GM21381 (cell line): ENCODE results near the gene FBXO24.
"Not testable (repeated sequence)": the region's sequence is repeated elsewhere in the genome, so short reads cannot be mapped to it uniquely, and the experiment has no call there.

Experiments used
- ATAC-seq: cut with Tn5 transposase; IDR thresholded peaks from one replicate; pipeline ENCODE4 v1.9.1; 2021; ENCODE audit warnings: mild to moderate bottlenecking, moderate library complexity; ENCODE audit not compliant: unreplicated experiment

The FBXO24 gene

DNA sequence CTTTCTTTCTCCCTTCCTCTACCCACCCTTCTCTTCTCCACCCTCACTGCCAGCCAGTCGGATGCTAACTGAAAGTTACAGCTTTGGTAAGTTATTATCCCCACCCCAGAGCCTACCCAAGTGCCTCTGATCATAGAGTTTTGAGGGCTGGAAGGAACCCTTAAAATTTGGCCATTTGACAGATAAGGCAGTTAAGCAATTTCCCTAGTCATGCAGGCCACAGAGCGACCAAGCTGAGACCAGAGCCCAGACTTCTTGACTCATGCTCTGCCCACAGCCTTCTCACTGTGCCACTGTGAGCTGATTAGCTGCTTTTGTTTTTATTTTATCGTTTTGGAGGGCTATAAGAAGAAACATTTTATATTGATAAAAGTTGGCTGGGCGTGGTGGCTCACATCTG, 29.6 kb upstream of the FBXO24 start:
- ATAC-seq: no peak

DNA sequence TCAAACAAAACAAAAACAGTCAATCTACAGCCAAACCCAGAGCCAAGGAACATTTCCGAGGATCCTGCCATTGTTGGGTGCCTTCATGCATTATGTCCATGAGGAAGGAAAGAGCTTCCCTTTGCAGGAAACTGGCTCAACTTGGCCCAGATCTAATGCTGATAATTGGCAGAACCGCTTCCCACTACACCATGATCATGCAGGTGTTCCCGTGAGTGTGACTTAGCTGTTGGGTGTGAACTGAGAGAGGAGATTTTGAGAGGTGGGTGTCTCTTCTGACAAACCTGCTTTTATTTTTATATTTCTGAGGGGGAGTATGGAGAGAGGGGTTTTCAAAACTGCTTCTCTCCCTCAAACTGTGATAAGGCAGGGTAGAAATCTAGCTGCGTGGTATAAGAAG, 27.0 kb upstream of the FBXO24 start:
- ATAC-seq: no peak

DNA sequence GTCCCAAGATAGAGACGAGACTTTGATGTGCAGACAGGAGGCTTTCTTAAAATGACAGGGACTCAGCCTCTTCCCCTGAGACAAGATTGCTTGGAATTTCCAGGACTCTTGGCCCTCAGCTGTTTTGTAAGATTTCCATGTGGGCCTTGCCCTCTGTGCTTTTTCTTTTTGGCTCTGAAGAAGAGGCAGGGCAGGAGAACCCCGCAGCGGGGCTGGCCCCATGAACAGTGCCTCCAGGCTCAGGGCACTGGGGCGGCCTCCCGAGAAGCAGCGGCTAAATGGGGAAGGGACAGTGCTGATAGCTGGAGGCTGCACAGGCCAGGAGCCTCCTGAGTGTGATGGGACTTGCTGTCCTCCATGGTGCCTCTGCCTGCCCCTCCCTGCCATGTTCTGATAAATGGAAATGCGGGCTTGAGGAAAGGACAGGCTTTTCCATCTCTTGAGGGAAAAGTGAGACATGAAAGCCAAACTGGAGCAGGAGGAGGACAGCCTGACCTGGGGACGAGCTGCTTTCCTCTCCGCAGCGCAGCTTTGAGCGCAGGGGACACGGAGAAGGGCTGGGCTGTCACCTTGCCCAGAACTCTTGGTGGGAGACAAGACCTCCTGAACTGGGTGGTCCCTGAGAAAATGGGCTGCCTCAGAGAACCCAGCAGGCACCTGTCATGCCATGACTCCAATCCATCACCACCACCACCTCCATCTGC, 24.5 kb upstream of the FBXO24 start:
- no peak for ATAC-seq

DNA sequence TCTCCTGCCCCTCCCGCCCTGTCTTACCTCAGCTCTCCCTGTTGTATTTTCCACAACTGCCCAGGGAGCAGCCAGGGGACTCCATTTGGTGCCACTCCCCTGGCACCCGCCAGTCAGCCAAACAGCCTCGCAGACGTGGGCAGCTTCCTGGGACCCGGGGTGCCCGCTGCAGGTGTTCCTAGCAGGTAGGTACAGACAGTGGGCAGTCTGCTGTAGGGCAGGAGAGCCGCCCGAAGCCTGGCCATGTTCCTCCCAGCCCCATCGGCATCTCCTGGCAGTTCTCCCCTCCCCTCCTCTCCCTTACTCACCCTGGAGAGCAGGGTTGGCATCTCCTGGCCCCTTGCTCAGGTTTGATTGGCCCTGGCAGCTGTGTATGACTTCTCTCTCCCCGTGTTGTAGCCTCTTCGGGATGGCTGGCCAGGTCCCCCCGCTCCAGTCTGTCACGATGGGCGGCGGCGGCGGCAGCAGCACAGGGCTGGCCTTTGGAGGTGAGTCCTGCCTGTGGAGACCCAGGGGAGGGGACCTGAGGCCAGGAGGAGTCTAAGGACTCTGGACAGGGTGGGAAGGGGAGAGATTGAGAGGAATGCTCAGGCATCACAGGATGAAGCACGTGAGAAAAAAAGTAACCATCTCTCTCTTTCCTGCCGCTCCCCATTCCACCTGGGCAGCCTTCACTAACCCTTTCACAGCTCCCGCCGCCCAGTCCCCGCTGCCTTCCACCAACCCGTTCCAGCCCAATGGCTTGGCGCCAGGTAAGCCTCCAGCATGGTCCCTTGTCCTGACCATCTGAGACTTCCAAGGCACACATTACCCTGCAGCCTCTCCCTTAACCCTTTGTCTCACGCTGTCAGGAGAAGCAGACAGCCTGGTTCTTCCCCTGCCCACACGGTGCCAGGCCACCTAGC, 23.7 kb upstream of the FBXO24 start:
- ATAC-seq: no peak

DNA sequence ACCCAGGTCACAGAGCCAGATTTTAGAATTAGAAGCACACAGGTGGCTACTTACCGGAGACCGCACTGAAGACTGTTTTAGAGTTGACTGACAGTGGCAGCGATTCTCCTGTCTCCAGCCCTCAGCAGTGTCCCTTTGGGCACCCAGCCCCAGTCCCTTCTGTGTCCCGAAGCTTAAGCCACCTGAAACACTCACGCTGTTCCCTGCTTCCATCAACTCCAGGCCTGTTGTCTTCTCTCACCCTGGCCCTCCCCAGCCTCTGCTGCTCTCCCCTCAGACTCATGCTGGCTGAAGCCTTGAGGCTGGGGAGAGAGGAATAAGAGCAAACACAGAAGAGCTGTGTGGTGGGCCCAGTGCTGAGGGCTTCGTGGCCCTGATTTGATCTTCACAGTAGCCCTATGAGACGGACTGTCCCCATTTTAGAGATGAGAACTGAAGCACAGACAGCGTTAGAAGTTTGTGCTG, 23.0 kb upstream of the FBXO24 start:
- ATAC-seq: no peak

DNA sequence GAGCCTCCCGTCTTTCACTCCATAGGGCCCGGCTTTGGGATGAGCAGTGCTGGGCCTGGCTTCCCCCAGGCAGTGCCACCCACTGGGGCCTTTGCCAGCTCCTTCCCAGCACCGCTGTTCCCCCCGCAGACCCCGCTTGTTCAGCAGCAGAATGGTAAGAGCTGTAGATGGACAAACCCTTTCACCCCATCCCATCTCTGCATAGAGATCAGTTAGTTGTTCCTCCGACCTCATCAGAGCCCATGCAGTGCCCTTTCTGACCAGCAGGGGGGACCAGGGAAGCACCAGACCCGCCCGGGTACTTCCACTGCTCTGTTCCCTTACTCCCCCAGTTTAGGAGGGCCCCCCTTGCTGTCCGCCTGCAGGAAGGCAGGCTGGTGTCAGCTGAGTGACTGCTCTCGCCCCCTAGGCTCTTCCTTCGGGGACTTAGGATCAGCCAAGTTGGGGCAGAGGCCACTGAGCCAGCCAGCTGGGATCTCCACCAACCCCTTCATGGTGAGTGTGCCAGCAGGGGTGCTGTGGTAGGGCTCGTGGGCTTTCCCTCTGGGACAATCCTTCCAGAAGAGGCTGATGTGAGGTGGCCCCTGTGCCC, 22.2 kb upstream of the FBXO24 start:
- no peak for ATAC-seq

DNA sequence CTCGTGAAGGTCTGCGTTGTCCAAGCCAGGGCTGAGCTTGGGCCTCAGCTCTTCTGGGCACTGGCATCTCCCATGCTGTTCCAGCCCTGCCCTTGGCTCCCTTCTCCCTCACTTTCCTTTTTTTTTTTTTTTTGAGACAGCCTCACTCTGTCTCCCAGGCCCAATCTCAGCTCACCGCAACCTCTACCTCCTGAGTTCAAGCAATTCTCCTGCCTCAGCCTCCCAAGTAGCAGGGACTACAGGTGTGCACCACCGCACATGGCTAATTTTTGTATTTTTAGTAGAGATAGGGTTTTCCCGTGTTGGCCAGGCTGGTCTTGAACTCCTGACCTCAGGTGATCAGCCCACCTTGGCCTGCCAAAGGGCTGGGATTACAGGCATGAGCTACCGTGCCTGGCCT, 21.7 kb upstream of the FBXO24 start:
- not testable (repeated sequence) for ATAC-seq

DNA sequence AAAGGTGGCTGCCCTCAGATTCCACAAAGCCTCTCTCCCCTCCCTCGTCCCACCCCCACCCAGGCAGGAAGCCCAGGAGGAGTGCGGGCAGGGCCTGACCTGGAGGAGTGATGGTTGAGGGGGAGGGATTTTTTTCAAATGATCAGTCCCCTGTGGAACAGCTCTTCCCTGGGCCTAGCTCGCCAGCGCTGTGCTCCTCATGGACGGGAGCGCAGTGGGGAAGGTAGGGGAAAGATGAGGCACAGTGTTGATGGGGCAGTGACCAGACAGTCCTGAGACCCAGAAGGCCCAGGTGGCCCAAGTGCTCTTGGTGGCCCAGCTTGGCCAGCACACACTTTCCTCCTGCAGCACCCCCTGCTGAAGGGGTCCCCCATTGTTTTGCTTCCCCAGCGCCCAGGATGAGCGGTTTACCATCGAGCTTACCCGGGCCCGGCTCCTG, 21.0 kb upstream of the FBXO24 start:
- ATAC-seq: no peak

DNA sequence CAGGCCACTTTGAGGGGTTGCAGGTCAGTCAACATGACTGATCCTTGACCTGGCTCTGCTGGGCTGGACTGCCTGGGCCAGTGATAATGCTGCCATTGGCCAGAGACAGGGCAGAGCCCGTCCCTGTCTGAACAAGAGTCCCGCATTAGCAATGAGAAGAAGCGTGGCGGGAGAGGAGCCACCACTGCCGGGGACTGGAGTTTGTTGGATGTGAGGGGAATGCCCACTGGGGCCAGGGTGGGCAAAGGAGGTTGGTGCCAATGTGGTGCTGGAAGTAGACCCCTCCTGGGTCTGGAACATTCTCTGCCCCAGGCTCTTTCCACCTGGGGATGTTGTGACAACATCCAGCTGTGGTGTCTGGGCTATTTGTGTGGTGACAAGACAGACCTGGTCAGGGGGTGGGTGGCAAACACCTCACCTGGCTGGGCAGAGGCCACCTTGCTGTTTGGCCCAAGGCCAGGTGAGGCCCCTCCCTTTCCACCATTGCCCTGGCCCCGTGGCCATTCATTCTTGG, 20.1 kb upstream of the FBXO24 start:
- no peak for ATAC-seq

DNA sequence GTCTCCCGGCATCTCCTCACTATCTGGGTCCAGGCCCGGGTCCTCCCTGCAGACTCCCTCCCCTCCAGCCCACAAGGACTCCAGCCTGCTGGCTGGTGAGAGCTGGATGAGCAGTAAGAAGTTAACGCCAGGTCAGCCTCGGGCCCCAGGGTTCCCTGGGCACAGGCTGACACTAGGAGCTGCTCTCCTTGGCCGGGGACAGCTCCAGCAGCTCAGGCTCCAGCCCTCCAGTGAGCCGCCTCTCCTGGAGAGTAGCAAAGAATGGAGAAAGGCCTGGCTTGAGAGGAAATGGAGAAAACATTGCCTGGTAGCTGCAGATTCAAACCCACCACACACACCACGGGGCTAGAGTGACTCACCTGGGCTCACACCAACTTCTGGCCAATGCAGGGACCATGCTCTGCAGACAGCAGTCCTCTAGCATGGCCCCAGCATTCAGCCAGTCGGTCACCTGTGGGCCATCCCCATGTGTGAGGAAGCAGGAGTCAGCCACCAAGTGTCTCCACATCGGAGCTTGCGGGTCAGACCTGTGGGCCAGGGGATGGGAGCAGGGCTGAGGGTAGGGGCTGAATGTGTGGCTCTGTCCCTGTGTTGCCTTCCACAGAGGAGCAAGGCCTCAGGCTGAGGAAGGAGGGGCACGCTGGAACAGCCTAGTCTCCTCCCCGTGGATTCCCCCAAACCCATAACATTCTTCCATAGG, 18.9 kb upstream of the FBXO24 start:
- no peak for ATAC-seq

DNA sequence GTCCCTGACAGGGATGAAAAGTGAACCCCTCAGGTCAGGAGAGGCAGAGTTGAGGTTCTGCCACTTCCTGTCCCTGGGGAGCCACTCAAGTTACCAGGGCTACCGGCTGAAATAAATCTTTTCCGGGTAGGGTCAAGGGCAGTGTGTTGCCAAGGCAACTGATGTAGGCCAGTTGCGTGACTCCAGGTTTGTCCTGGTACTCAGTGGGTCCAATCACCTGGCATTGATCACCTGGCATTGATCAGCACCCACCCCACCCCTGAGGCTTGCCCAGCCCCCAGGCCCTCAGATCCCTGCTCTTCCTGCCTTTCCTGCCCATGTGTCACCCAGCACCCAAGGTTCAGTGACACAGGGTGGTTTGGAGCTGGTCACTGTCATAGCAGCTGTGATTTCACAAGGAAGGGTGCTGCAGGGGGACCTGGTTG, 18.4 kb upstream of the FBXO24 start:
- ATAC-seq: no peak

DNA sequence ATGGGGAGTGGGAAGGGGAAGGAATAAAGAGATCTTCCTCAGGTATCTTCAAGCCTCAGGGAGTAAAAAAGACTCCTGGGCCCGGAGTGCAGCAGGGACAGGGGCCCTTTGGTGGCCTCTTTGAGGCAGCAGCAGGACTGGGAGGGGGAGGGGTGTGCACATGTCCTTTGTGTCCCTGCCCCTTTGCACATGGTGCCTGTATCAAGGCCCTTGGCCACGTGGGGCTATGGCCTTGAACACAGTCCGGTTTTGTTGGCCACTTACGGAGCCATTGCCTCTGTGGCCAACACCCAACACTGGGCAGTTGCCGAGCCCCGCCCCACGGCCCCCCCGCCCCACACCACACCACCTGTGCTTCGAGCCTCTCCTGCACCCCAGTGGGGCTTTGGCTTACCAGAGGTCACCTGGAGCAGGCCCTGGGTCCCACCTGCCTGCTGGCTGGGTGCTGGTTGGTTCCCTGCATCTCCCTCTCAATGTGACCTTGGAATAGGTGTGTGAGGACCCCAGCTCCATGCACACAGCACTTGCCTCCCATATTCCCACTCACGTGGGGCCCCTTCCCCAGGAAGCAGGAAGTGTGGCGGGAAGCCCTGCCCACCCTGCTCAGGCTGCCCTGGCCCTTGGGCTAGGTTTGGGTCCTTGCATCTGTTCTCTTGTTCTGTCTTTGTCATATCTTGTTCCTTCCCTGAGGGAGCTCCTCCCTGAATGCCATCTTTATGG, 17.8 kb upstream of the FBXO24 start:
- ATAC-seq: no peak

DNA sequence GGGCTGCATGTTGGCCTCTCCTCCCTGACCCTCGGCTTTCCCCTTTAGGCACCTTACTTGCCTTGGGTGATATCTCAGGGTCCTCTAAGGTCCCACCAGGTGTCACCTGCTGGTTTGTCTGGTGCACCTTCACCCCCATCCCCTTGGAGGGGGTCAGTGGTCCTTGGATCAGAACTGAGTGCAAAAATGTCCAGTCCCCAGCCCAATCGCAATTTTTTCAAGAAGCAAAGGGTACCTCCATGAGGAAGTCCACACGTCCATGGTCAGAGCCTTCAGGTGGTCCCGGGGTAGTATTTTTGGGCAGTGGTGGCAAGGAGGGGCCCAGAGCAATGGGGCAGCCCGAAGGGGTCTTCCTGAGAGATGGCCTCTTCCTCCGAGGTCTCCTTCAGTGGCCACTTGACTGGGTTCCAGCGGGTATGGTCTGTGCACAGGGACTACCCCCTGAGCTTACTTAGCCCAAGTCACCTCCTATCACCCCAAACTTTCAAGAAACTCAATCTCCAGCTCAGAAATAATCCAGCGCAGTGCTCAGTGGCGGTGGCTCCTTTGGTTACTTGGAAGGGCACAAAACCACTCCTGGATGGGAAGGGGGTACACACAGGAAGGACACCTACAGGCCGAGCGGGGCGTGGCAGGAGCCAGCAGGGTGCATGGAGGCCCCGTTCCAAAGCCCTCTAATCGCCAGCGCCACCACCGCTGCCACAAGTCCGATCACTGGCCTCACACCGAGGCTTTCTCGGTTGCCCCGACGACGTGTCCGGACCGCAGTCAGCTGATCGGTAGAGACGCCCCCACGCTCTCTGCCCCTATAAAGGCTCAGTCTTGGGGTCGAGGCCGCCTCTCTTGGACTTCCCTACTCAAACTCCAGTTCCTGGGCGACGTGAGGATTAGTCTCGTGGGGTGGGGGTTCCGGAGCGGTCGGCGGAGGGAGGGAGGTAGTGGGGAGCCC, 17.0 kb upstream of the FBXO24 start:
- ATAC-seq: no peak

DNA sequence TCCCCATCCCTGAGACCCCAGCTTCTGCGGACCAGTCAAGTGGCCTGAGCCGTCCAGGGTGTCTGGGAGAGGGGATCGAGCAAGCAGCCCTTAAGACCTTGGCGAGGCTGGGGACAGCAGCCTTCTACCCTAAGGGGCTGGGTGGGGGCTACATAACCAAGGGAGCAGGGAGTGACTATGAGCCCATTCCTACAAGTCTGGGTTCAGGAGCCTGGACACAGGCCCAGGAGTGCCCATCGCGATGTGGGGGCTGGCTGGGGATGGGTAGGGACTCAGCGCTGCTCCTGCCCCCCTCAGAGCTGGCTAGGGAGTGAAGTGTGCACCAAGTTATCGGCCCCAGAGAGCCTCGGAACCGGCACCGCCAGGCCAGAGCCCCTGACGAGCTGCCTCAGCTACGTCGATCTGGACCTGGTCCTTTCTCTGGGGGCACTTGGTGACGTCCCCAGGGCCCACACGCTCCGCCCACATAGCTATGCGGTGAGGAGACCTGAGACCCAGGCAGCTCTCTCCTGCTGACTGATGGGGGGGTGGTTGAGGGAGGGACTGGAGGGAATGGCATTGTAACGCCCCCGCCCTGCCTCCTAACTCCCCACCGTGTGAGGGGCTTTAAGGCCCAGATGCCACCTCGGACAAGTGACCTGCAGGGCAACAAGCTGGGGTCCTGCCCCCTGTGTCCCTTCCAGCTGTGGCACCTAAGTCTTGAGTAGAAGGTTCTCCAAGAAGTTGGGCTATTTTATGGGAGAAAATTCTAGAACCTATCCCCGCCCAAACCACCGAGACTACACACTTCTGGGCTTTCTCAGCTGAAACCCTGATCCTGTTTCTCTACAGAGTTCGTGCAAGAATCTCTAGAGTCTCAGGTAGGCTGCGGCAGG, 14.9 kb upstream of the FBXO24 start:
- ATAC-seq: no peak

DNA sequence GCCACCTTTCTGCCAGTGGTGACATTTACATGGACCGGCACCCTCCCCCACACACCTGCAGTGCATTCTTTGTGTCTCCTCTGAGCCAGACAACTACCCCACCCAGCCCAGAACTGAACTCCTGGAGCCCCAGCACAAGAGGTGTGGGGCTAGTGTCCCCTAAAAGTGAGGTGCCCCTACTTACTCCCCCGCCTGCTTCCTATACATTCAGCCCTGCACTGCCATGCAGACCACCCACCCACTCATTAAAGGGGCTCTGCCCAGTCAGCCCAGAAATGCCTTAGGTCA, 14.4 kb upstream of the FBXO24 start:
- no peak for ATAC-seq

DNA sequence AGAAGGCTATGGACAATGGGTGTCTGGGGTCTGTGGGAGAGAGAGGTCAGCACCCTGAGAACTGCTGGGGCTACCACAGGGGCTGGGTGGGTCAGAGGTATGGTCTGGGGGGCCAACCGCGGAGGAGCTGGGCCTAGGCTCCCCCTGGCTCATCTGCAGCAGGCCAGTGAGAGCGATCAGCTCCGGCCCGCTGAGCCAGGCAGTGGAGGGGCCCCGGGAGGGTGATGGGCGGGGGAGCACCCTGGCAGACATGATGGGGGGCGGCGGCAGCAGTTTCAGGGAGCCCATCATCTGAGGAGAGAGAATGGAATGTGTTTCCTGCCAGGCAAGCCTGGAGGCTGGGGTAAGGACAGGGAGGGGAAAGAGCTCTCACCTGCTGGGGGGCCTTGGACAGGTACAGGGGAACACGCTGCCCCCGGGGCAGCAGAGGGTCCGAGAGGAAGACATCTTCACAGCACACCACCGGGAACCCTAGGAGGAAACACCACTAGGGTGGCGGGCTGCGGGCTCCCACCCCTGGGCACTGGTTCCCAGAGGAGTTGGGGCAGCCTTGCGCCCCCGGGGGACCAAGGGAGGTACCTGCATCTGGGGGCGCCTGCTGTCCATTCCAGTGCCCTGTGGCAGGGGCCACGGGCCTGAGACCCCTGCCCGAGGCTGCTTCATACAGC, 13.7 kb upstream of the FBXO24 start:
- ATAC-seq: no peak

DNA sequence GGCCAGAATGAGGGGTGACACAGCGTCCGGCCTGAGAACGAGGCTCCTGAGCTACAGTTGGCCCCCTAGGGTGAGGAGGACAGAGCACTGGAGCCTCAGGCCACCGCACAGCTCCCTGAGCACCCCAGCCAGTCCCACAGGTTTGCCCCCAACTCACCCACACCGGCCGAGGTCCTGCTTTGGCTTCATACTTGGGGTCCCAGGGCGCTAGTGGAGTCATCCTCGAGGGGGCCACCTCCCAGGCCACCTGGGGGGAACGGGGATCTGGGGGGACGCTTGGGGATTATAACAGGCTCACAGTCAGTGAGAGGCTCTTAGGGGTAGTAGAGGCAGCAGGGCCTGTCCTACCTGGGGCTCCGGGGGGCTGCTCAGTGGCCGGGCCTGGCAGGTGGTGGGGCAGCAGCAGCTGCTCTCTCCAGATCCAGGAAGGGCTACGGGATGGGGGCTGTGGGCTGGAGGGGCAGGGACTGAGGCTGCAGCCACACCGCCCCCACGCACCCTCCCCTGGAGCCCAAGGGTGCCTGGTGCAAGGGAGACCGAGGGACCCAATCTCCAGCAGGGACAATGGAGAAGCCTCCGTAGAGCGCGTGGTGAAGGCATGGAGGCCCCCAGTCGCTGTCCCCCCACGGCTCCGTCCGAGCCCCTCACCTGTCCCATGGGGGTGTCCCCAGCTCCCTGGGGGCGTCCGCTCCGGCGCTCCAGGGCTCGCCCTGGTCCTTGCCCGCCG, 13.0 kb upstream of the FBXO24 start:
- ATAC-seq: no peak
